ENCODE measurements around the gene OSBPL2. TPM values are rescaled to one million over a fixed set of nuclear protein-coding genes. Genes with fewer than 3 reads are reported as not detected.

Gene OSBPL2
- total RNA-seq, 4 donors from 2014 or later, result 23.1 to 31.6 (median 27.1) TPM

DNA sequence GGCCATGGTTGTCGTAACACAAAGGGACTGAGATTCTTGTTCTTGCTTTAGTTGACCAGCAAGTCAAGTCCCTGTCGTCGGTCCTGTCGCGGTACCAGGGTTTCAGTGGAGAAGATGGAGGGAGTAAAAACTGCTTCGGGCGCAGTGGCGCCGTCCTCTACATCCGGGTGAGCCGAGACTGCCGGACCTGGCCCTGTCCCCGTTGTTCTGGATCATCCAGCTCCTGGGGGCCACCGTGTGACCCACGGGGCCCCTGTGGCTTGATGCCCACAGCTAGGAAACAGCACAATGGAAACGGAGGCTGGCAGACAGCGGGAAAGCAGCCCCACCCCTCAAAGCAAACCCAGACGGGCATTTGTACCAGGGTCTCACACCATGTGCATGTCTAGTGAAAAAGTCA, 40.5 kb upstream of the OSBPL2 start:
- H3K27me3 ChIP-seq, result no peaks in the 10 kb centered on the region
- TF ChIP-seq POLR2A (IDR thresholded peaks at IDR 0.05) (no peak), EP300 (IDR thresholded peaks at IDR 0.05) (no peak)
- TF ChIP-seq, protein P1, sequence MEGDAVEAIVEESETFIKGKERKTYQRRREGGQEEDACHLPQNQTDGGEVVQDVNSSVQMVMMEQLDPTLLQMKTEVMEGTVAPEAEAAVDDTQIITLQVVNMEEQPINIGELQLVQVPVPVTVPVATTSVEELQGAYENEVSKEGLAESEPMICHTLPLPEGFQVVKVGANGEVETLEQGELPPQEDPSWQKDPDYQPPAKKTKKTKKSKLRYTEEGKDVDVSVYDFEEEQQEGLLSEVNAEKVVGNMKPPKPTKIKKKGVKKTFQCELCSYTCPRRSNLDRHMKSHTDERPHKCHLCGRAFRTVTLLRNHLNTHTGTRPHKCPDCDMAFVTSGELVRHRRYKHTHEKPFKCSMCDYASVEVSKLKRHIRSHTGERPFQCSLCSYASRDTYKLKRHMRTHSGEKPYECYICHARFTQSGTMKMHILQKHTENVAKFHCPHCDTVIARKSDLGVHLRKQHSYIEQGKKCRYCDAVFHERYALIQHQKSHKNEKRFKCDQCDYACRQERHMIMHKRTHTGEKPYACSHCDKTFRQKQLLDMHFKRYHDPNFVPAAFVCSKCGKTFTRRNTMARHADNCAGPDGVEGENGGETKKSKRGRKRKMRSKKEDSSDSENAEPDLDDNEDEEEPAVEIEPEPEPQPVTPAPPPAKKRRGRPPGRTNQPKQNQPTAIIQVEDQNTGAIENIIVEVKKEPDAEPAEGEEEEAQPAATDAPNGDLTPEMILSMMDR (IDR thresholded peaks at IDR 0.05), result no peak
- H3K4me1 ChIP-seq, result no peaks in the 10 kb centered on the region
- H3K27ac ChIP-seq, result no peak overlapping the region
- H3K36me3 ChIP-seq, result peaks cover 0 to 92% (median 20%) of the 10 kb centered on the region in 3 donors
- DNase-seq (ENCODE audit: low spot score in 2 of 2), result no peak
- H3K9me3 ChIP-seq, result no peaks in the 10 kb centered on the region
- H3K4me3 ChIP-seq, result no peak overlapping the region
- WGBS, 2 donors, result 90 to 91% methylated on average over 18 of the region's 18 CpGs

DNA sequence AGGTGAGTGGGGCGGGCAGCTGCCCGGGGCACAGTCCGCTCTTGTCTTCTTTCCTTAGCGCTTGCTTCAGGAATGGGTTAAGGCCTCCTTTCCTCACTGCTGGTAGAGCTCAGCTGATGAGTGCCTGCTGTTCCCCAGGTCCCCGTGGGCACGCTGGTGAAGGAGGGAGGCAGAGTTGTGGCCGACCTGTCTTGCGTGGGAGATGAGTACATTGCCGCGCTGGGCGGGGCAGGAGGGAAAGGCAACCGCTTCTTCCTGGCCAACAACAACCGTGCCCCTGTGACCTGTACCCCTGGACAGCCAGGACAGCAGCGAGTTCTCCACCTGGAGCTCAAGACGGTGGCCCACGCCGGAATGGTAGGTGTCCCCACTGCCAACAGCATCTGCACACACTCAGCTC, 39.8 kb upstream of the OSBPL2 start:
- WGBS, 2 donors, result 85 to 89% methylated on average over 16 to 17 of the region's 17 CpGs
- H3K9me3 ChIP-seq, result no peaks in the 10 kb centered on the region
- DNase-seq (ENCODE audit: low spot score in 2 of 2), result no peak
- TF ChIP-seq, protein P1 (IDR thresholded peaks at IDR 0.05), result no peak
- TF ChIP-seq EP300 (IDR thresholded peaks at IDR 0.05), result no peak
- no peak for TF ChIP-seq POLR2A (IDR thresholded peaks at IDR 0.05)
- H3K27me3 ChIP-seq, result no peaks in the 10 kb centered on the region
- no peaks in the 10 kb centered on the region for H3K4me1 ChIP-seq
- H3K4me3 ChIP-seq, result no peak overlapping the region
- no peak overlapping the region for H3K27ac ChIP-seq
- peaks cover 0 to 92% (median 17%) of the 10 kb centered on the region in 3 donors for H3K36me3 ChIP-seq

DNA sequence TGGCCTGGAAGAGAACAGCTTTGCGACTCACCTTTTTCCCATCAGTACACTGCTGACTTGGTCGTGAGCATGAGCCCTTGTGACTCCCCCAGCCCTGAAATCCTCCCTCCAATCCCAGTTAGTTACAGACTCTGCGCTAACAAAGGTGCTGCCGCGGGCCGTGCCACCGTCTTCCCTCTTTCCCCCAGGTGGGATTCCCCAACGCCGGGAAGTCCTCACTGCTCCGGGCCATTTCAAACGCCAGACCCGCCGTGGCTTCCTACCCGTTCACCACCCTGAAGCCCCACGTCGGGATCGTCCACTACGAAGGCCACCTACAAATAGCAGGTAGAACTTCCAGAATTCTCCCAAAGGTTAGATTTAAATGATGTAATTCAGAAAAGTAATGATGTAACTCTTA, 39.4 kb upstream of the OSBPL2 start:
- Histone ChIP-seq H3K9me3 (no peaks in the 10 kb centered on the region), H3K27me3 (no peaks in the 10 kb centered on the region), H3K4me1 (no peaks in the 10 kb centered on the region), H3K4me3 (no peak overlapping the region), H3K27ac (no peak overlapping the region), H3K36me3 (peaks cover 0 to 93% (median 13%) of the 10 kb centered on the region in 3 donors)
- 99% methylated on average over 18 of the region's 18 CpGs for WGBS, 2 donors
- TF ChIP-seq, protein P1 (IDR thresholded peaks at IDR 0.05), result no peak
- TF ChIP-seq EP300 (IDR thresholded peaks at IDR 0.05) (no peak), POLR2A (IDR thresholded peaks at IDR 0.05) (no peak)
- DNase-seq (ENCODE audit: low spot score in 2 of 2), result no peak

DNA sequence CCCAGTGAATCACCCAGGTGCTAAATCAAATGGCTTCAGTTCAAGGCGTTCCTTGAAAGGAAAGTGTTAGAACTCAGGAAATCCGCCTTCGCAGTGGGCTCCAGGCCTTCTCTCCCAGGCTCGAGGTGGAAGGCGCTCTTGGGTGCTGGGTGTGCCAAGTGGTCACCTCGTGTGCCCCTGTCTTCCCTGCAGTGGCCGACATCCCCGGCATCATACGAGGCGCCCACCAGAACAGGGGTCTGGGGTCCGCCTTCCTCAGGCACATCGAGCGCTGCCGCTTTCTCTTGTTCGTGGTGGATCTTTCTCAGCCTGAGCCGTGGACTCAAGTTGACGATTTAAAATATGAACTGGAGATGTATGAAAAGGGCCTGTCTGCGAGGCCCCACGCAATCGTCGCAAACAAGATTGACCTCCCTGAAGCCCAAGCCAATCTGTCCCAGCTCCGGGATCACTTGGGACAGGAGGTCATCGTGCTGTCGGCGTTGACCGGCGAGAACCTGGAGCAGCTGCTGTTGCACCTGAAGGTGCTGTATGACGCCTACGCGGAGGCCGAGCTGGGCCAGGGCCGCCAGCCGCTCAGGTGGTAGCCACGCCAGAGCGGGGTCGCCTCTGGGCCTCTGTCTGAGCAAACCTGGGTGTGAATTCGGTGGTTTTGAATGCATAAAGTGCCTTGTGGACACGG, 37.7 kb upstream of the OSBPL2 start:
- no peak overlapping the region for H3K27ac ChIP-seq
- 90 to 93% methylated on average over 28 to 37 of the region's 38 CpGs for WGBS, 2 donors
- H3K4me3 ChIP-seq, result no peak overlapping the region
- H3K9me3 ChIP-seq, result no peaks in the 10 kb centered on the region
- no peaks in the 10 kb centered on the region for H3K4me1 ChIP-seq
- H3K36me3 ChIP-seq, result peaks cover 0 to 90% (median 11%) of the 10 kb centered on the region in 3 donors
- no peak for DNase-seq (ENCODE audit: low spot score in 2 of 2)
- TF ChIP-seq POLR2A (IDR thresholded peaks at IDR 0.05) (no peak), EP300 (IDR thresholded peaks at IDR 0.05) (no peak)
- TF ChIP-seq, protein P1 (IDR thresholded peaks at IDR 0.05), result no peak
- H3K27me3 ChIP-seq, result no peaks in the 10 kb centered on the region

DNA sequence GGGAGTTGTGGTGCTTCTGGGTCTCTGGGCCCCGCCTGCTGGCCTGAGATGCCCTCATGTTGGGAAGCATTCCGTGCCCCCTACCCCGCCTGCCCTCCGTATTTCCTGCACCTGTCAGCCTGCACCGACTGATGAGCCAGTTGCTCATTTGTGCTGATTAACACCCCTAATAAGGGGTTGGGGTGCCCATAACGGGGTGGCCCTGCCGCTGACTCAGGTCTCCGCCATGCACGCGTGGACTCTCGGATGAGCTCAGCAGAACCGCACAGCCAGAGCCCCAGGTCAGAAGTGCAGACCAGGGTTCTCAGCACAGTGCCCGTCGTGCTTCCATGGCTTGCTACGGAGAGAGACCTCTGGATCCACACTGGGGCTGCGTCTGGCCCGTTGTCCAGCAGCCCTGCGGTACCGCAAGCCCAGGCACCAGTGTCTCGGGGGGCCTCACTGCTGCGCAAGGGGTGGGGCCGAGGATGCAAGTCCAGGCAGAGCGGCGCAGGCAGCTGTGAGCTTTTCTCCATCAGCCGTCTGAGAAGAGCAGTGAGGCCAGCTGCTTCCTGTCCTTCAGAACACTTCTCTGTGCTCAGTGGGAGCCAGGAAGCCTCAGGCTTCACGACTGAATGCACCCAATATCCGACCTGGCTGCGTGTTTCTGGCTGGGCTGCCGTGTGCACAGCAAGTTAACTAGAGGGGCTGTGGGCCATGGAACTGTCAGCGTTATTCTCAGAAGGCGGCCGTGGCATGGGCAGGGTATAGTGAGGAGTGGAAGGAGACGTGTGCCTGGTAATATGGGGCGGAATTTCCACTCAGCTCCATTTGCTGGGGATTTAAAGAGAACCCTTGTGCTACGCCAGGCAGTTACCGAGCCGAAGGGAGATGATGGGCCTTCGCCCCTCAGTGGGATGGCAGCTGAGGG, 36.9 kb upstream of the OSBPL2 start:
- H3K36me3 ChIP-seq, result peaks cover 0 to 82% (median 11%) of the 10 kb centered on the region in 3 donors
- no peak for DNase-seq (ENCODE audit: low spot score in 2 of 2)
- WGBS, 2 donors, result 90% methylated on average over 33 of the region's 38 CpGs

More for the DNA sequence above, 36.9 kb upstream of the OSBPL2 start:
- Histone ChIP-seq H3K27ac (no peak overlapping the region), H3K9me3 (no peaks in the 10 kb centered on the region), H3K4me1 (no peaks in the 10 kb centered on the region), H3K4me3 (no peak overlapping the region), H3K27me3 (no peaks in the 10 kb centered on the region)
- TF ChIP-seq, protein P1 (IDR thresholded peaks at IDR 0.05), result no peak
- no peak for TF ChIP-seq POLR2A (IDR thresholded peaks at IDR 0.05)
- TF ChIP-seq EP300 (IDR thresholded peaks at IDR 0.05), result no peak
